ENCODE results near the gene SARS1.
"Not testable (repeated sequence)": the region's sequence is repeated elsewhere in the genome, so short reads cannot be mapped to it uniquely, and the experiment has no call there.

- not testable (repeated sequence) for TF ChIP-seq CTCF (conservative IDR thresholded peaks at IDR 0.05 in 1 of 2, IDR thresholded peaks at IDR 0.05 in 1 of 2; ENCODE audit: low read depth in 1 of 2, low read length in 2 of 2); EZH2 (IDR thresholded peaks at IDR 0.05; ENCODE audit: low read length, missing control alignments)
Observed at GRCh38 chr1:109286762-109287161, 73.0 kb downstream of the SARS1 start.
